Measurements from ENCODE around the gene PTPN13.

PTPN13 gene

DNA sequence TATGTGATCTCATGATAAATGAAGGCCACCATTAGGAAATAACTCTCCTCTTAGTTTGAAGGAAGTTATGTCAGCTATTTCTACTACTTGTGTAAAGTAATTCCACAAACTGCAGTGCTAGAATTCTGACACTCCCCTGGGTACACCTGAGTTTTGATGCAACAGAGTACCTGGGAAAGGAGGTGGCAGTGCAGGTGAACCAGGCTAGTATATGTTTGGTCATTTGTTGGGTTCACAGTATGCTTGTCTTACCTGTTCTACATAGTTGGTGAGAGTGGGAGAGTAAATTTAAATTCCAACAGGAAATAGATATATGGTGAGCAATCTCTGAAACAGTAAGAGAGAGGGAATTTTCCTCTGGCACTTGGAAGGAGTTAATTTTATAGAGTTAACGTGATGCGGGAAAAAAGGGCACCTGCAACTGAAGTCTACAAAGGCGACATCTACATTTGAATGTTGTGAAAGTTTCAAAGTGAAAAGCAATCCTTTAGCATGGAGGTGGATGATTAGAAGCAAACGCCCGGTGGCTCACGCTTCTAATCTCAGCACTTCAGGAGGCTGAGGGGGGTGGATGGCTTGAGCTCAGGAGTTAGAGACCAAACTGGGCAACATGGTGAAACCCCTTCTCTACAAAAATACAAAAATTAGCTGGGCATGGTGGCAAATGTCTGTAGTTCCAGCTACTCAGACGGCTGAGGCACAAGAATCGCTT, 263.4 kb downstream of the PTPN13 start:
- DNase-seq (ENCODE audit: low spot score) = no peak
